HG03280 (cell line): ENCODE data around the gene FTL.

Experiments
- ATAC-seq: cut with Tn5 transposase; IDR thresholded peaks from one replicate; pipeline ENCODE4 v1.9.1; 2021; ENCODE audit warnings: mild to moderate bottlenecking, moderate library complexity; ENCODE audit not compliant: unreplicated experiment

FTL gene

GRCh38 chr19:48945415-48945814 lies 19.7 kb upstream of the FTL start:
- ATAC-seq = no peak

GRCh38 chr19:48945817-48946216 lies 19.3 kb upstream of the FTL start:
- ATAC-seq = no peak

- ATAC-seq = no peak
Measured at GRCh38 chr19:48946463-48947257, 18.4 kb upstream of the FTL start.

GRCh38 chr19:48947258-48947542 lies 17.9 kb upstream of the FTL start:
- no peak for ATAC-seq

- no peak for ATAC-seq
Measured at GRCh38 chr19:48950159-48950558, 14.9 kb upstream of the FTL start.

- ATAC-seq = no peak
Measured at GRCh38 chr19:48950830-48951519, 14.1 kb upstream of the FTL start.

GRCh38 chr19:48953141-48953540 lies 12.0 kb upstream of the FTL start:
- ATAC-seq = no peak

GRCh38 chr19:48953990-48954594 lies 11.0 kb upstream of the FTL start:
- ATAC-seq = no peak

- peak; percentile 84 for ATAC-seq
Measured at GRCh38 chr19:48954595-48955307, 10.4 kb upstream of the FTL start, which contains the start of gene BAX. Gene BAX (plus strand): TSS chr19:48954875. CDS start chr19:48954929, 54 bp downstream.

- ATAC-seq = no peak
Measured at GRCh38 chr19:48955308-48955958, 9.7 kb upstream of the FTL start.

- ATAC-seq = no peak
Measured at GRCh38 chr19:48958006-48958405, 7.1 kb upstream of the FTL start.

GRCh38 chr19:48959341-48960239 lies 5.5 kb upstream of the FTL start:
- ATAC-seq = no peak

GRCh38 chr19:48961051-48961649 lies 4.0 kb upstream of the FTL start:
- ATAC-seq = no peak

GRCh38 chr19:48961673-48962028 lies 3.5 kb upstream of the FTL start:
- ATAC-seq = no peak

GRCh38 chr19:48962029-48962848 lies 2.9 kb upstream of the FTL start:
- ATAC-seq = no peak

GRCh38 chr19:48962849-48963165 lies 2.3 kb upstream of the FTL start:
- no peak for ATAC-seq

- peak; percentile 24 for ATAC-seq
Measured at GRCh38 chr19:48963371-48964204, 1.5 kb upstream of the FTL start.
